ENCODE measurements around the gene BMP7.

Gene BMP7

GRCh38 chr20:57272883-57273535 is 6.6 kb upstream of the BMP7 start:
- TF ChIP-seq CTCF (IDR thresholded peaks at IDR 0.05; ENCODE audit: low read depth, low read length) = no peak
- no peak for DNase-seq (ENCODE audit: extremely low read depth, low read depth)

- no peak; the same call in 1 of the 2 replicates for TF ChIP-seq CTCF (IDR thresholded peaks at IDR 0.05; ENCODE audit: low read depth, low read length)
- no peak for DNase-seq (ENCODE audit: extremely low read depth, low read depth)
Measured at GRCh38 chr20:57270204-57270984, 4.0 kb upstream of the BMP7 start.

- no peak for DNase-seq (ENCODE audit: extremely low read depth, low read depth)
- TF ChIP-seq CTCF (IDR thresholded peaks at IDR 0.05; ENCODE audit: low read depth, low read length) = no peak
Measured at GRCh38 chr20:57269148-57269984, 2.9 kb upstream of the BMP7 start.

- no peak for TF ChIP-seq CTCF (IDR thresholded peaks at IDR 0.05; ENCODE audit: low read depth, low read length)
- no peak for DNase-seq (ENCODE audit: extremely low read depth, low read depth)
Measured at GRCh38 chr20:57268399-57269076, 2.1 kb upstream of the BMP7 start.

- TF ChIP-seq CTCF (IDR thresholded peaks at IDR 0.05; ENCODE audit: low read depth, low read length) = no peak
- no peak for DNase-seq (ENCODE audit: extremely low read depth, low read depth)
Measured at GRCh38 chr20:57267158-57267821, 849 bp upstream of the BMP7 start.

GRCh38 chr20:57265997-57266290 is 497 bp downstream of the BMP7 start:
- TF ChIP-seq CTCF (IDR thresholded peaks at IDR 0.05; ENCODE audit: low read depth, low read length) = no peak
- no peak for DNase-seq (ENCODE audit: extremely low read depth, low read depth)

Measured in AG09319 (cell line).